GM12878 (cell line): Measurements from ENCODE around the gene DMD.

Experiments used
- CHD2 ChIP-seq: IDR thresholded peaks from 2 replicates; pipeline ENCODE4 v1.6.1; 2011; ENCODE audit warnings: low read depth, low read length, improper control_type of control experiment, borderline replicate concordance
- EED ChIP-seq: sonication (generic); IDR thresholded peaks from 2 replicates; pipeline ENCODE4 v1.6.1; 2016; ENCODE audit warnings: antibody characterized with exemption, low read depth
- ETV6 ChIP-seq, 2 experiments: fragments of 450-650 bp in 1 of 2; IDR thresholded peaks in 1 of 2; conservative IDR thresholded peaks in 1 of 2; 2 replicates each; pipeline ENCODE4 v1.6.1; 2014; ENCODE audit warnings: antibody characterized with exemption in 1 of 2, borderline replicate concordance in 1 of 2, low read depth in 1 of 2, mild to moderate bottlenecking in 1 of 2, moderate library complexity in 1 of 2
- MYC ChIP-seq: IDR thresholded peaks from 2 replicates; pipeline ENCODE4 v1.6.1; 2011; ENCODE audit warnings: mild to moderate bottlenecking, low read length, moderate library complexity, inconsistent platforms; ENCODE audit not compliant: insufficient read depth, insufficient replicate concordance, insufficient read length, severe bottlenecking
- NR2C2 ChIP-seq: IDR thresholded peaks from 2 replicates; pipeline ENCODE4 v1.6.1; 2011; ENCODE audit warnings: borderline replicate concordance, low read depth; ENCODE audit not compliant: control insufficient read depth, insufficient read length
- TAF1 ChIP-seq: IDR thresholded peaks from 2 replicates; pipeline ENCODE4 v1.6.1; 2011; ENCODE audit warnings: mild to moderate bottlenecking, low read depth, low read length, borderline replicate concordance
- USF2 ChIP-seq: IDR thresholded peaks from 2 replicates; pipeline ENCODE4 v1.6.1; 2011; ENCODE audit warnings: low read depth, low read length, improper control_type of control experiment, borderline replicate concordance
- TF ChIP-seq, protein P1 (sequence below), 3 experiments: IDR thresholded peaks in 2 of 3; conservative IDR thresholded peaks in 1 of 3; 2 replicates each; pipeline ENCODE4 v1.5.1; 2011; ENCODE audit warnings: low read depth in 3 of 3, low read length in 3 of 3, mild to moderate bottlenecking in 3 of 3, control low read depth in 2 of 3, moderate library complexity in 2 of 3, inconsistent platforms in 1 of 3, mixed read lengths in 1 of 3; ENCODE audit not compliant: control insufficient read depth in 2 of 3, insufficient read depth in 1 of 3; ENCODE audit errors: extremely low read depth in 1 of 3
- TF ChIP-seq, protein P2 (sequence below): IDR thresholded peaks from 2 replicates; pipeline ENCODE4 v1.6.1; 2012; ENCODE audit warnings: mild to moderate bottlenecking, low read depth, low read length

GRCh38 chrX:31215277-31215815 lies 1996.0 kb downstream of the DMD start:
- no peak for TF ChIP-seq TAF1
- no peak for TF ChIP-seq CHD2
- TF ChIP-seq ETV6 (conservative IDR thresholded peaks at IDR 0.05 in 1 of 2, IDR thresholded peaks at IDR 0.05 in 1 of 2; ENCODE audit: borderline replicate concordance in 1 of 2, low read depth in 1 of 2): no peak
- no peak for TF ChIP-seq MYC
- TF ChIP-seq, protein P1, sequence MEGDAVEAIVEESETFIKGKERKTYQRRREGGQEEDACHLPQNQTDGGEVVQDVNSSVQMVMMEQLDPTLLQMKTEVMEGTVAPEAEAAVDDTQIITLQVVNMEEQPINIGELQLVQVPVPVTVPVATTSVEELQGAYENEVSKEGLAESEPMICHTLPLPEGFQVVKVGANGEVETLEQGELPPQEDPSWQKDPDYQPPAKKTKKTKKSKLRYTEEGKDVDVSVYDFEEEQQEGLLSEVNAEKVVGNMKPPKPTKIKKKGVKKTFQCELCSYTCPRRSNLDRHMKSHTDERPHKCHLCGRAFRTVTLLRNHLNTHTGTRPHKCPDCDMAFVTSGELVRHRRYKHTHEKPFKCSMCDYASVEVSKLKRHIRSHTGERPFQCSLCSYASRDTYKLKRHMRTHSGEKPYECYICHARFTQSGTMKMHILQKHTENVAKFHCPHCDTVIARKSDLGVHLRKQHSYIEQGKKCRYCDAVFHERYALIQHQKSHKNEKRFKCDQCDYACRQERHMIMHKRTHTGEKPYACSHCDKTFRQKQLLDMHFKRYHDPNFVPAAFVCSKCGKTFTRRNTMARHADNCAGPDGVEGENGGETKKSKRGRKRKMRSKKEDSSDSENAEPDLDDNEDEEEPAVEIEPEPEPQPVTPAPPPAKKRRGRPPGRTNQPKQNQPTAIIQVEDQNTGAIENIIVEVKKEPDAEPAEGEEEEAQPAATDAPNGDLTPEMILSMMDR (IDR thresholded peaks at IDR 0.05 in 2 of 3, conservative IDR thresholded peaks at IDR 0.05 in 1 of 3; ENCODE audit: control insufficient read depth in 2 of 3, extremely low read depth in 1 of 3, insufficient read depth in 1 of 3, low read depth in 3 of 3, low read length in 3 of 3): no peak
- TF ChIP-seq EED: no peak
- TF ChIP-seq USF2: no peak
- no peak for TF ChIP-seq NR2C2
- TF ChIP-seq, protein P2, sequence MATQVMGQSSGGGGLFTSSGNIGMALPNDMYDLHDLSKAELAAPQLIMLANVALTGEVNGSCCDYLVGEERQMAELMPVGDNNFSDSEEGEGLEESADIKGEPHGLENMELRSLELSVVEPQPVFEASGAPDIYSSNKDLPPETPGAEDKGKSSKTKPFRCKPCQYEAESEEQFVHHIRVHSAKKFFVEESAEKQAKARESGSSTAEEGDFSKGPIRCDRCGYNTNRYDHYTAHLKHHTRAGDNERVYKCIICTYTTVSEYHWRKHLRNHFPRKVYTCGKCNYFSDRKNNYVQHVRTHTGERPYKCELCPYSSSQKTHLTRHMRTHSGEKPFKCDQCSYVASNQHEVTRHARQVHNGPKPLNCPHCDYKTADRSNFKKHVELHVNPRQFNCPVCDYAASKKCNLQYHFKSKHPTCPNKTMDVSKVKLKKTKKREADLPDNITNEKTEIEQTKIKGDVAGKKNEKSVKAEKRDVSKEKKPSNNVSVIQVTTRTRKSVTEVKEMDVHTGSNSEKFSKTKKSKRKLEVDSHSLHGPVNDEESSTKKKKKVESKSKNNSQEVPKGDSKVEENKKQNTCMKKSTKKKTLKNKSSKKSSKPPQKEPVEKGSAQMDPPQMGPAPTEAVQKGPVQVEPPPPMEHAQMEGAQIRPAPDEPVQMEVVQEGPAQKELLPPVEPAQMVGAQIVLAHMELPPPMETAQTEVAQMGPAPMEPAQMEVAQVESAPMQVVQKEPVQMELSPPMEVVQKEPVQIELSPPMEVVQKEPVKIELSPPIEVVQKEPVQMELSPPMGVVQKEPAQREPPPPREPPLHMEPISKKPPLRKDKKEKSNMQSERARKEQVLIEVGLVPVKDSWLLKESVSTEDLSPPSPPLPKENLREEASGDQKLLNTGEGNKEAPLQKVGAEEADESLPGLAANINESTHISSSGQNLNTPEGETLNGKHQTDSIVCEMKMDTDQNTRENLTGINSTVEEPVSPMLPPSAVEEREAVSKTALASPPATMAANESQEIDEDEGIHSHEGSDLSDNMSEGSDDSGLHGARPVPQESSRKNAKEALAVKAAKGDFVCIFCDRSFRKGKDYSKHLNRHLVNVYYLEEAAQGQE: no peak
